GM19099 (cell line): ENCODE data around the gene SKA3.

Experiments used
- POLR2A ChIP-seq: IDR thresholded peaks from 3 replicates; pipeline ENCODE4 v1.6.1; 2011; ENCODE audit warnings: low read depth; ENCODE audit not compliant: insufficient read length; ENCODE audit errors: extremely low read depth

The SKA3 gene

GRCh38 chr13:21149568-21149967 lies 26.8 kb downstream of the SKA3 start:
- TF ChIP-seq POLR2A = no peak

DNA sequence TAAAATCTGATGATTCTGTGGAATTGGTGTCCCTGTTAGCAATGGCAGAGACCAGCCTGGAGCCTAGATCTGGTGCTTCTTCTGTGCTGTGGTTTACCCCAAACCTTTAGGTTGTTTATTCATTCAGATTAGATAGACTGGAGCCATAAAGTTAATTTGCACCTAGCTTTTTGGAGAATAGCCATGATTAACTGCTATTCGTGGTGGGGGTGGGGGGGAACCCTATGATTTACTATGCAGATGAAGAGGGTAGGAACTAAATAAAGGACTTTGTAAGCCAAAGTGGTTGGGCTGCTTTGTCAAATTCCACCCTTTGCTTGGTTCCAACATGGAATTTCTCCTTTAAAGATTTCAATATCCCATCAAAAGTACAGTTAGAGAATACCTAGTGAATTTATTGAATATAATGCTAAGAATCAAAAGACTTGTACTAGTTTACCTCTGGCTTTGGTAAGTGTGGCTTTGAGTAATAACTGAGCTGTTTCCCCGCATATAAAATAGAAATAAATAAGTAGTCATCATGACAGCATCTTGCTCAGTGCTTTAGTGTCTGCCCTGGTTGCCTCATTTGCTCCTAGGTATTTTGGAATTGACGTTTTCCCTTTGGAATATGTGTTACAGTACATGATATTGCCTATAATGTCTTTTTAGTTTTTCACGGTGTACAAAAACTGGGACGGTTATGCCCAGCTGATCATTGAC lies 27.6 kb downstream of the SKA3 start:
- no peak for TF ChIP-seq POLR2A

DNA sequence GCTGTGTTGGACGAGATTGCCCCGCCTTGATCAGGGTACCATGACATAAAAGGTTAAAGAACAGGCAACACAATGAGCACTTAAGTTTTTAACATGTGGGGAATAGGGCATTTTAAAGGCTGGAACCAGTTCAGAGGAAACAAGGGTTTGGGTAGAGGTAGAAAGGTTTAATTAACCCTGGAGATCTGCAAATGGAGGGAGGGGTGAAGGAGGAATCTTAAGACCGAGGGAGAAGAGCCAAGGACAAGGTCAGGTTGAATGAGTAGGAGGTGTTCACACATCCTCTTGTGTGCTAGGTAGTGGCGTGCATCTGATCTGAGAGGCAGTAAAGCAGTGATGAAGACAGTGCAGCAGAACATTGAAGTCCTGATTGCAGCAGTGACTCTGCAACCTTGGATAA lies 28.5 kb downstream of the SKA3 start:
- TF ChIP-seq POLR2A = no peak

GRCh38 chr13:21142766-21143165 lies 33.6 kb downstream of the SKA3 start:
- no peak for TF ChIP-seq POLR2A

- TF ChIP-seq POLR2A = no peak
Observed at GRCh38 chr13:21139374-21139773, 37.0 kb downstream of the SKA3 start.

DNA sequence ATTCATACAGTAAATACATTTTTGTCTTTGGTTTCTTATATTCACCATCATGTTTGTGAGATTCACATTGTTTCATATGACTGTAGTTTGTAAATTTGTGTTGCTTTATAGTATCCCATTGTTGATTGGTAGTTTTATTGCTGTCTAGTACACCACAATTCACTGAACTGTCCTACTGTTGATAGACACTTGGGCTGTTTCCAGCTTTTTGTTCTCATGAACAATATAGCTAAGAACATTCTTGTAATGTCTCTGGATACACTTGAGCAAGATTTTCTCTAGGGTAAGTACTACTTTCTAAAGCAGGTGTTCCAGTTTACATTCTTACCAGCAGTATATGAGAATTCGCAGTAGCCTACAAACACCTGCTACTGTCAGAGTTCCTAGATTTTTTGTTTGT lies 37.8 kb downstream of the SKA3 start:
- TF ChIP-seq POLR2A = no peak

DNA sequence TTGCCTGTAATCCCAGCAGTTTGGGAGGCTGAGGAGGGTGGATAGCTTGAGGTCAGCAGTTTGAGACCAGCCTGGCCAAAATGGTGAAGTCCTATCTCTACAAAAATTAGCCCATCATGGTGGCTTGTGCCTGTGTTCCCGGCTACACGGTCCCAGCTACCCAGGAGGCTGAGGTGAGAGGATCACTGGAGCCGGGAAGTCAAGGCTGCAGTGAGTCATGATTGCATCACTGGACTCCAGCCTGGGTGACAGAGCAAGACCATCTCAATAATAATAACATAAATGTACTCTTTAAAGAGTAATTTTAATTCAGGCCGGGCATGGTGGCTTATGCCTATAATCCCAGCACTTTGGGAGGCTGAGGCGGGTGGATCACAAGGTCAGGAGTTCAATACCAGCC lies 38.7 kb downstream of the SKA3 start:
- no peak for TF ChIP-seq POLR2A

- no peak for TF ChIP-seq POLR2A
Observed at GRCh38 chr13:21134475-21134874, 41.9 kb downstream of the SKA3 start.

- no peak for TF ChIP-seq POLR2A
Observed at GRCh38 chr13:21133077-21133476, 43.3 kb downstream of the SKA3 start.

GRCh38 chr13:21130116-21130515 lies 46.2 kb downstream of the SKA3 start:
- TF ChIP-seq POLR2A = no peak

GRCh38 chr13:21124852-21125251 lies 51.5 kb downstream of the SKA3 start:
- TF ChIP-seq POLR2A = no peak

- no peak for TF ChIP-seq POLR2A
Observed at GRCh38 chr13:21123956-21124355, 52.4 kb downstream of the SKA3 start.

DNA sequence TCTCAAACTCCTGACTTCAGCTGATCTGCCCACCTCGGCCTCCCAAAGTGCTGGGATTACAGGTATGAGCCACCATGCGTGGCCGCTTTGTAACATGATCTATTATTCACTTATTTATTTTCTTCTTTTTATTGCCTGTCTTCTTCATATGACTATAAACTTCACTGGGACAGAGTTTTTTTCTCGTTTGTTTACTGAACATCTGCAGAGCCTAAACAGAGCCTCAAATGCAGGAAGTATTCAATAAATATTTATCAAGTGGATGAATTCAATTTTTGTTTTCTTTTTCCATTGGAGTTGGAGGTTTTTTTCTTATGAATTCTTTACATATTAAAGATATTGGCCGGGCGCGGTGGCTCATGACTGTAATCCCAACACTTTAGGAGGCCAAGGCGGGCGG lies 54.7 kb downstream of the SKA3 start:
- TF ChIP-seq POLR2A = no peak

- TF ChIP-seq POLR2A = no peak
Observed at GRCh38 chr13:21120191-21120590, 56.2 kb downstream of the SKA3 start.

DNA sequence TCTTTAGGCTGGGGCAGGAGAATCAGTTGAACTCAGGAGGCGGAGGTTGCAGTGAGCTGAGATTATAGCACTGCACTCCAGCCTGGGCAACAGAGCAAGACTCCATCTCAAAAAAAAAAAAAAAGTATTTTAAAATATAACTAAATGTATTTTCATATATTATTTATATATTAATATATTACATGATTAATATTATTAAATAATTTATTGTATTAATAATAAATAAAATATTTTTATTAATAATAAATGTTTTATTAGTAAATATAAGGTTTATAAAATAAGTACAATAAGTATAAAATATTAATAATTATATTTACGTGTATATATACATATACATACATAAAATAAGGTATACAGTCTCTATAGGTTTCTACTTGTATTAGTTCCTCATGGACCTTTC lies 56.8 kb downstream of the SKA3 start:
- TF ChIP-seq POLR2A = no peak

GRCh38 chr13:21118180-21118579 lies 58.2 kb downstream of the SKA3 start:
- no peak for TF ChIP-seq POLR2A
